HG02759 (cell line): ENCODE results near the gene HPSE.
A peak's percentile ranks its signal among the peaks of the same experiment; 100 is the strongest.

Experiments
- ATAC-seq: cut with Tn5 transposase; IDR thresholded peaks from one replicate; pipeline ENCODE4 v1.9.1; 2021; ENCODE audit warnings: mild to moderate bottlenecking, moderate library complexity; ENCODE audit not compliant: unreplicated experiment

Gene HPSE

GRCh38 chr4:83334425-83335241 is at the start of gene HPSE:
TSS of gene HPSE (minus strand) at chr4:83334848. CDS start at chr4:83334782, 66 bp downstream.
- ATAC-seq, result peak; percentile 93

- ATAC-seq, result no peak
Measured at GRCh38 chr4:83382850-83383249, 48.2 kb upstream of the HPSE start.

GRCh38 chr4:83381173-83381572 is 46.5 kb upstream of the HPSE start:
- no peak for ATAC-seq

GRCh38 chr4:83378419-83378818 is 43.8 kb upstream of the HPSE start:
- ATAC-seq, result no peak

- no peak for ATAC-seq
Measured at GRCh38 chr4:83372931-83373330, 38.3 kb upstream of the HPSE start.

- ATAC-seq, result no peak
Measured at GRCh38 chr4:83371936-83372335, 37.3 kb upstream of the HPSE start.

GRCh38 chr4:83371235-83371634 is 36.6 kb upstream of the HPSE start:
- no peak for ATAC-seq

GRCh38 chr4:83370640-83370906 is 35.9 kb upstream of the HPSE start:
- ATAC-seq, result no peak

GRCh38 chr4:83369831-83370639 is 35.4 kb upstream of the HPSE start:
- ATAC-seq, result no peak

GRCh38 chr4:83364312-83364711 is 29.7 kb upstream of the HPSE start:
- ATAC-seq, result no peak

- no peak for ATAC-seq
Measured at GRCh38 chr4:83362492-83363329, 28.1 kb upstream of the HPSE start.

GRCh38 chr4:83361416-83362103 is 26.9 kb upstream of the HPSE start:
- ATAC-seq, result no peak

GRCh38 chr4:83360018-83360417 is 25.4 kb upstream of the HPSE start:
- no peak for ATAC-seq

- ATAC-seq, result no peak
Measured at GRCh38 chr4:83358410-83358809, 23.8 kb upstream of the HPSE start.

- peak; percentile 56 for ATAC-seq
Measured at GRCh38 chr4:83356899-83357661, 22.4 kb upstream of the HPSE start.

- ATAC-seq, result no peak
Measured at GRCh38 chr4:83353516-83353915, 18.9 kb upstream of the HPSE start.

GRCh38 chr4:83348074-83348473 is 13.4 kb upstream of the HPSE start:
- no peak for ATAC-seq

- ATAC-seq, result no peak
Measured at GRCh38 chr4:83342476-83342875, 7.8 kb upstream of the HPSE start.

GRCh38 chr4:83340692-83341343 is 6.2 kb upstream of the HPSE start:
- peak; percentile 83 for ATAC-seq

- ATAC-seq, result no peak
Measured at GRCh38 chr4:83339573-83339972, 4.9 kb upstream of the HPSE start.
